ENCODE measurements around the gene MPIG6B.

DNA sequence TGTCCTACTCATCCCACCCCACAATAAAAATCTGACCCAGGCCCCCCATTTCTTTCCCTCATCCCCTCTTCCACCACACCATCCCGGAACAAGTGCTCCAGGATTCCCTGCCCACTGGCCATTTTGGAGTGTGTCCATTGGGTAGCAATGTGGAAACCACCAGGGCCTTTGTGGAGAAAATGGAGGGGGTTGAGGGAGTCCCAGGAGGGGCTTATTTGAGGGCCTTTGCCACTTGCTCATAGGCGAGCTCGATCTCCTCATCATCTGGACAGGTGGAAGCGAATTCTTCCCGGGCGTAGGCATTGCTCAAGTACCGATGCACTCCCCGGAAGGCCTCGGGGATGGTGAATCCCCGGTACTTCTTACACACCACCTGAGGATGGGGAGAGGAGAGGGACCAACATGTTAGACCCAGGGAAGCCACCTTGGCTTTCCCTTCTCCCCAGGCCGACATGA, 7.5 kb downstream of the MPIG6B start:
- TF ChIP-seq, protein P1, sequence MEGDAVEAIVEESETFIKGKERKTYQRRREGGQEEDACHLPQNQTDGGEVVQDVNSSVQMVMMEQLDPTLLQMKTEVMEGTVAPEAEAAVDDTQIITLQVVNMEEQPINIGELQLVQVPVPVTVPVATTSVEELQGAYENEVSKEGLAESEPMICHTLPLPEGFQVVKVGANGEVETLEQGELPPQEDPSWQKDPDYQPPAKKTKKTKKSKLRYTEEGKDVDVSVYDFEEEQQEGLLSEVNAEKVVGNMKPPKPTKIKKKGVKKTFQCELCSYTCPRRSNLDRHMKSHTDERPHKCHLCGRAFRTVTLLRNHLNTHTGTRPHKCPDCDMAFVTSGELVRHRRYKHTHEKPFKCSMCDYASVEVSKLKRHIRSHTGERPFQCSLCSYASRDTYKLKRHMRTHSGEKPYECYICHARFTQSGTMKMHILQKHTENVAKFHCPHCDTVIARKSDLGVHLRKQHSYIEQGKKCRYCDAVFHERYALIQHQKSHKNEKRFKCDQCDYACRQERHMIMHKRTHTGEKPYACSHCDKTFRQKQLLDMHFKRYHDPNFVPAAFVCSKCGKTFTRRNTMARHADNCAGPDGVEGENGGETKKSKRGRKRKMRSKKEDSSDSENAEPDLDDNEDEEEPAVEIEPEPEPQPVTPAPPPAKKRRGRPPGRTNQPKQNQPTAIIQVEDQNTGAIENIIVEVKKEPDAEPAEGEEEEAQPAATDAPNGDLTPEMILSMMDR (IDR thresholded peaks at IDR 0.05), result no peak
- TF ChIP-seq POLR2A (IDR thresholded peaks at IDR 0.05), result no peak
